Measurements from ENCODE around the gene VPS41. TPM values are rescaled to one million over a fixed set of nuclear protein-coding genes. Genes with fewer than 3 reads are reported as not detected.

The VPS41 gene
- total RNA-seq, 1 experiment from 2014 or later, result 92.3 TPM

- H3K4me2 ChIP-seq, result no peak overlapping the region
- BruUV-seq (replicated peaks), result no TSS peak
- DNase-seq, result peak in 1 of 2 experiments; percentile 38
- no peaks in the 10 kb centered on the region for H3K27me3 ChIP-seq (ENCODE audit: insufficient read depth, low read depth)
- intact Hi-C loops (cut with micrococcal nuclease; ENCODE audit: unreplicated experiment), result no loop called here
- no peak overlapping the region for H2AFZ ChIP-seq
- H3K36me3 ChIP-seq (ENCODE audit: low read depth), result no peaks in the 10 kb centered on the region
- no peaks in the 10 kb centered on the region for H3F3A ChIP-seq (ENCODE audit: insufficient read depth, low read depth)
- ChIA-PET POLR2A (ENCODE audit: unreplicated experiment) (no interaction called here), CTCF (no interaction called here)
- no peak overlapping the region for H3K4me3 ChIP-seq
- H4K20me1 ChIP-seq (ENCODE audit: insufficient read depth), result 0 out of 2 replicates have a peak, but pooled peaks cover 3% of the 10 kb centered on the region
- no peaks in the 10 kb centered on the region for H3K79me2 ChIP-seq (ENCODE audit: low read depth)
- no peaks in the 10 kb centered on the region; the same call in 1 of the 2 replicates for H3K9me2 ChIP-seq (ENCODE audit: insufficient read depth)
- no peaks in the 10 kb centered on the region for H3K4me1 ChIP-seq (replicated peaks; ENCODE audit: insufficient read depth)
- no peak overlapping the region for H3K27ac ChIP-seq
- TF ChIP-seq EZH2 (IDR thresholded peaks at IDR 0.05; ENCODE audit: low read depth), result no peak
- TF ChIP-seq, protein P1, sequence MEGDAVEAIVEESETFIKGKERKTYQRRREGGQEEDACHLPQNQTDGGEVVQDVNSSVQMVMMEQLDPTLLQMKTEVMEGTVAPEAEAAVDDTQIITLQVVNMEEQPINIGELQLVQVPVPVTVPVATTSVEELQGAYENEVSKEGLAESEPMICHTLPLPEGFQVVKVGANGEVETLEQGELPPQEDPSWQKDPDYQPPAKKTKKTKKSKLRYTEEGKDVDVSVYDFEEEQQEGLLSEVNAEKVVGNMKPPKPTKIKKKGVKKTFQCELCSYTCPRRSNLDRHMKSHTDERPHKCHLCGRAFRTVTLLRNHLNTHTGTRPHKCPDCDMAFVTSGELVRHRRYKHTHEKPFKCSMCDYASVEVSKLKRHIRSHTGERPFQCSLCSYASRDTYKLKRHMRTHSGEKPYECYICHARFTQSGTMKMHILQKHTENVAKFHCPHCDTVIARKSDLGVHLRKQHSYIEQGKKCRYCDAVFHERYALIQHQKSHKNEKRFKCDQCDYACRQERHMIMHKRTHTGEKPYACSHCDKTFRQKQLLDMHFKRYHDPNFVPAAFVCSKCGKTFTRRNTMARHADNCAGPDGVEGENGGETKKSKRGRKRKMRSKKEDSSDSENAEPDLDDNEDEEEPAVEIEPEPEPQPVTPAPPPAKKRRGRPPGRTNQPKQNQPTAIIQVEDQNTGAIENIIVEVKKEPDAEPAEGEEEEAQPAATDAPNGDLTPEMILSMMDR (conservative IDR thresholded peaks at IDR 0.05), result no peak
- no peaks in the 10 kb centered on the region for H3K9me3 ChIP-seq (ENCODE audit: insufficient read depth, low read depth)
These were observed 68.1 kb downstream of the VPS41 start for GRCh38 chr7:38840736-38841460.

GRCh38 chr7:38839851-38840250 lies 69.1 kb downstream of the VPS41 start:
- BruUV-seq (replicated peaks), result no TSS peak

DNA sequence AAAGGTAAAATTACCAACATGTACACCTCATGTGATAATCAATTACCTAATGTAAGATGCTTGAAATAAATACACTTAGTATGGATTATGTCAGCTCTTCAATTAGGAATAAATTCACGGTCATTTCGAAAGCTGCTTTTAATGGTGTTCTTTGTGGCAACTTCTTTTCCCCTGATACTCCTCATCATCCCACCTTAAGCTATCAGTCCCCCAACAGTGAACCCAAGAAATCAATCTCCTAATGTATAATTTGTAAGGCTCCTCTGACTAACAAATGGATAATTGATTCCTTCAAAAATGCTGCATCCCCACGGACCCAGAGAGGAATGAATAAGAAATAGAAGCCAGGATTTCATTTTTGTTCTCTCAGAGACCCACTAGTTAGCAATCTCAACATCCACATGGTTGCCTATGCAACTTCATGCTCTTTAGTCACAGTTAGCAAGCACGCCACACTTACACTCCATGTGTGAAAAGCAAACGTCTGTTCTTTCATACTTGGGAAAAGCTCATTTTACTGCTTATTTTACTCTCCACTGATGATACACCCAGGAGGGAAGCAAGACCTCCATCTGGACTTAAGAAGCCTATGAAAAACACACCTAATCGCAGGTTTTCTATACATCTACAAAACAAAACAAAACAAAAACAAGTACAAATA lies 70.1 kb downstream of the VPS41 start:
- H3K79me2 ChIP-seq (ENCODE audit: low read depth), result no peaks in the 10 kb centered on the region
- no peaks in the 10 kb centered on the region for H3K4me1 ChIP-seq (replicated peaks; ENCODE audit: insufficient read depth)
- no TSS peak for BruUV-seq (replicated peaks)
- H3K4me3 ChIP-seq, result no peak overlapping the region
- TF ChIP-seq, protein P1 (conservative IDR thresholded peaks at IDR 0.05), result no peak
- TF ChIP-seq EZH2 (IDR thresholded peaks at IDR 0.05; ENCODE audit: low read depth), result no peak
- no peaks in the 10 kb centered on the region for H4K20me1 ChIP-seq (ENCODE audit: insufficient read depth)
- intact Hi-C loops (cut with micrococcal nuclease; ENCODE audit: unreplicated experiment), result no loop called here
- H3K27ac ChIP-seq, result no peak overlapping the region
- no peak overlapping the region for H2AFZ ChIP-seq
- H3K4me2 ChIP-seq, result no peak overlapping the region
- H3K9me3 ChIP-seq (ENCODE audit: insufficient read depth, low read depth), result no peaks in the 10 kb centered on the region
- CTCF ChIA-PET, result no interaction called here
- no peaks in the 10 kb centered on the region for H3K36me3 ChIP-seq (ENCODE audit: low read depth)
- no peaks in the 10 kb centered on the region; the same call in 1 of the 2 replicates for H3K9me2 ChIP-seq (ENCODE audit: insufficient read depth)
- POLR2A ChIA-PET (ENCODE audit: unreplicated experiment), result no interaction called here
- DNase-seq, result no peak
- no peaks in the 10 kb centered on the region; the same call in 1 of the 2 replicates for H3F3A ChIP-seq (ENCODE audit: insufficient read depth, low read depth)
- H3K27me3 ChIP-seq (ENCODE audit: insufficient read depth, low read depth), result no peaks in the 10 kb centered on the region

More at GRCh38 chr7:38839851-38840250, 69.1 kb downstream of the VPS41 start:
- H3K27me3 ChIP-seq (ENCODE audit: insufficient read depth, low read depth), result no peaks in the 10 kb centered on the region
- H3K4me3 ChIP-seq, result no peak overlapping the region
- no peak overlapping the region for H2AFZ ChIP-seq
- no peaks in the 10 kb centered on the region for H3K9me3 ChIP-seq (ENCODE audit: insufficient read depth, low read depth)
- no peak overlapping the region for H3K4me2 ChIP-seq
- no peaks in the 10 kb centered on the region; the same call in 1 of the 2 replicates for H3F3A ChIP-seq (ENCODE audit: insufficient read depth, low read depth)
- H4K20me1 ChIP-seq (ENCODE audit: insufficient read depth), result no peaks in the 10 kb centered on the region
- ChIA-PET CTCF (no interaction called here), POLR2A (ENCODE audit: unreplicated experiment) (no interaction called here)
- TF ChIP-seq, protein P1 (conservative IDR thresholded peaks at IDR 0.05), result no peak
- no peak for TF ChIP-seq EZH2 (IDR thresholded peaks at IDR 0.05; ENCODE audit: low read depth)
- no peaks in the 10 kb centered on the region for H3K4me1 ChIP-seq (replicated peaks; ENCODE audit: insufficient read depth)
- H3K9me2 ChIP-seq (ENCODE audit: insufficient read depth), result no peaks in the 10 kb centered on the region; the same call in 1 of the 2 replicates
- no peak overlapping the region for H3K27ac ChIP-seq
- no peaks in the 10 kb centered on the region for H3K36me3 ChIP-seq (ENCODE audit: low read depth)
- intact Hi-C loops (cut with micrococcal nuclease; ENCODE audit: unreplicated experiment), result no loop called here
- H3K79me2 ChIP-seq (ENCODE audit: low read depth), result no peaks in the 10 kb centered on the region
- DNase-seq, result no peak

Data from PC-9 (cell line).